D721Med (cell line): Measurements from ENCODE around the gene LPP.

Experiments
- DNase-seq: peaks from one replicate; pipeline ENCODE4 v3.0.0; 2011; ENCODE audit warnings: low spot score; ENCODE audit not compliant: insufficient read length
- FAIRE-seq: peaks from 2 replicates; lab custom pipeline; 2011; peaks lifted over from hg19 to GRCh38; lab: Jason Lieb, UNC
- TF ChIP-seq, protein P1 (sequence below): IDR thresholded peaks from 2 replicates; pipeline ENCODE4 v1.5.1; 2012; ENCODE audit warnings: mild to moderate bottlenecking, control low read depth; ENCODE audit not compliant: insufficient read depth; ENCODE audit errors: missing control alignments

LPP gene, protein sequence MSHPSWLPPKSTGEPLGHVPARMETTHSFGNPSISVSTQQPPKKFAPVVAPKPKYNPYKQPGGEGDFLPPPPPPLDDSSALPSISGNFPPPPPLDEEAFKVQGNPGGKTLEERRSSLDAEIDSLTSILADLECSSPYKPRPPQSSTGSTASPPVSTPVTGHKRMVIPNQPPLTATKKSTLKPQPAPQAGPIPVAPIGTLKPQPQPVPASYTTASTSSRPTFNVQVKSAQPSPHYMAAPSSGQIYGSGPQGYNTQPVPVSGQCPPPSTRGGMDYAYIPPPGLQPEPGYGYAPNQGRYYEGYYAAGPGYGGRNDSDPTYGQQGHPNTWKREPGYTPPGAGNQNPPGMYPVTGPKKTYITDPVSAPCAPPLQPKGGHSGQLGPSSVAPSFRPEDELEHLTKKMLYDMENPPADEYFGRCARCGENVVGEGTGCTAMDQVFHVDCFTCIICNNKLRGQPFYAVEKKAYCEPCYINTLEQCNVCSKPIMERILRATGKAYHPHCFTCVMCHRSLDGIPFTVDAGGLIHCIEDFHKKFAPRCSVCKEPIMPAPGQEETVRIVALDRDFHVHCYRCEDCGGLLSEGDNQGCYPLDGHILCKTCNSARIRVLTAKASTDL

DNA sequence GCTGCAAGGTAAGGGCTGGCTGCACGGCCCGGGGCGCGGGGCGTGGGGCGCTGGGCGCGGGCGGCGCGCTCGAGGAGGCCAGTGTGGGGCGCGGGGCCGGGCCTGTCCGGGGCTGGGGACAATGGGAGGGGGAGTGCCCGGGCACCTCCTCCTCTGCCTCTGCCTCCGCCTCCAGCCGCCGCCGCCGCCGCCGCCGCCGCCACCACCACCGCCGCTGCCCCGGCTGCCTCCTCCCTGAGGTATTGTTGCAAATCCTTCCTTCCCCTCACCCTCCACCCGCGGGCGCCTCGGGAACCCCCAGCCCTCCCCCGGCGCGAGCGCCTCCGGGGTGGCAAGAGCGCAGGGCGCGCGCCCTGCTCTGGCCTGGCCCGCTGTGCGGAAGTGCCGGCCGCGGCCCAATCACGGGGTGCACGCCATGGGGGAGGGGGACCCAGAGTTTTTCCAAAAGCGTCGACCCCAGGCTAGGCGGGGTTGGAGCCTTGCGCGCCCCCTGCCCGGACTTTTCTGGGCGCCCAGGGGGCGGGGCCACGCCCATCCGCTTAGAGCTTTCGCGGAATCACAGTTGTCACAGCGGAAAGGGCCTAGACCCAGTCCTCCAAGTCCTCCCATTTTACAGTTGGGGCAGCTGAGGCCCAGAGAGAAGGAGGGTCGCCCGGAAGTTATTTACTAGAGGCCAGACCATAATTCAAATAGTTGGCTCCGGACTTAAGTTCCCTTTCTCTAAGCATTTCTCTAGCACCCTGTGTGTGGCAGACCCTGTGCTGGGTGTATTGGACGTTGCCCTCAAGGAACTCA lies at the start of gene LPP:
Gene LPP (plus strand): TSS at position 144 of the 795 bp plus-strand sequence. CDS start 251,964 bp downstream, outside the sequence.
- TF ChIP-seq, protein P1, sequence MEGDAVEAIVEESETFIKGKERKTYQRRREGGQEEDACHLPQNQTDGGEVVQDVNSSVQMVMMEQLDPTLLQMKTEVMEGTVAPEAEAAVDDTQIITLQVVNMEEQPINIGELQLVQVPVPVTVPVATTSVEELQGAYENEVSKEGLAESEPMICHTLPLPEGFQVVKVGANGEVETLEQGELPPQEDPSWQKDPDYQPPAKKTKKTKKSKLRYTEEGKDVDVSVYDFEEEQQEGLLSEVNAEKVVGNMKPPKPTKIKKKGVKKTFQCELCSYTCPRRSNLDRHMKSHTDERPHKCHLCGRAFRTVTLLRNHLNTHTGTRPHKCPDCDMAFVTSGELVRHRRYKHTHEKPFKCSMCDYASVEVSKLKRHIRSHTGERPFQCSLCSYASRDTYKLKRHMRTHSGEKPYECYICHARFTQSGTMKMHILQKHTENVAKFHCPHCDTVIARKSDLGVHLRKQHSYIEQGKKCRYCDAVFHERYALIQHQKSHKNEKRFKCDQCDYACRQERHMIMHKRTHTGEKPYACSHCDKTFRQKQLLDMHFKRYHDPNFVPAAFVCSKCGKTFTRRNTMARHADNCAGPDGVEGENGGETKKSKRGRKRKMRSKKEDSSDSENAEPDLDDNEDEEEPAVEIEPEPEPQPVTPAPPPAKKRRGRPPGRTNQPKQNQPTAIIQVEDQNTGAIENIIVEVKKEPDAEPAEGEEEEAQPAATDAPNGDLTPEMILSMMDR: no peak
- no peak for FAIRE-seq
- DNase-seq: no peak

DNA sequence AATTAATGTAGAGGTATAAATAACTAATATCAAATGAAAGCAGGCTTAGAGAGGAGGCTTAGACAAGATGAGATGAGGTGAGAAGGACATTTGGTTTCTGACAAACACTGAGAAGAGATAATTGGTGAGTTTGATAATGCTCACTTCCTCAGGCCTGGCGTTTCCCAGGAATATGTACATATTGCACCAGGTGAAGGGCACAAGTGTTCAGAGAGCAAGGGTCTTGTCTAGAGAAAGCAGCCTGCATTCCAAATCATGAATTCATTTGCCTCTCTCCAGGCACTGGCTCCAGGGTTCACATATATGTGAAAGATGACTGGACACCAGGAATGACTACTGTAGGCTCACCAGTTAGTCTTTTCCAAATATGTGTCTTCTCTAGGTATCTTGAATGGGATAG lies 48.0 kb upstream of the LPP start:
- DNase-seq: no peak
- no peak for FAIRE-seq
- TF ChIP-seq, protein P1: no peak

DNA sequence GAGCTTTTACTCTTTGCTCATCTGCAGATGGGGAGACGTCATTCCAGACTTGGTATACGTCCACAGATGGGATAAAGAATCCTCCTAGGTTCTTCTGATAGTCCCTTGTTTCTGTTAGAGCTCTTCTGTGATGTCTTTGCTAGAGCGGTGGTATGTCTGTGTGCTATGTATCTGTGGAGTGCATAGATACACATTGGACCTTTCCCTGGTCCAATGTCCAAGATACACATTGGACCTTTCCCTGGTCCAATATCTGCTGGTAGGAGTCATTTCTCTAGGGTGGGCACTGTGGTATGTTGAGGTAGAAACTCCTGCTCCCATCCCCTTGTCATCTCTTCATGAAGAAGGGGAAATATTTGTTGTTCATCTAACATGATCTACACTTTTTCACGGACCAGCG lies 47.5 kb upstream of the LPP start:
- FAIRE-seq: no peak
- TF ChIP-seq, protein P1: no peak
- DNase-seq: no peak

DNA sequence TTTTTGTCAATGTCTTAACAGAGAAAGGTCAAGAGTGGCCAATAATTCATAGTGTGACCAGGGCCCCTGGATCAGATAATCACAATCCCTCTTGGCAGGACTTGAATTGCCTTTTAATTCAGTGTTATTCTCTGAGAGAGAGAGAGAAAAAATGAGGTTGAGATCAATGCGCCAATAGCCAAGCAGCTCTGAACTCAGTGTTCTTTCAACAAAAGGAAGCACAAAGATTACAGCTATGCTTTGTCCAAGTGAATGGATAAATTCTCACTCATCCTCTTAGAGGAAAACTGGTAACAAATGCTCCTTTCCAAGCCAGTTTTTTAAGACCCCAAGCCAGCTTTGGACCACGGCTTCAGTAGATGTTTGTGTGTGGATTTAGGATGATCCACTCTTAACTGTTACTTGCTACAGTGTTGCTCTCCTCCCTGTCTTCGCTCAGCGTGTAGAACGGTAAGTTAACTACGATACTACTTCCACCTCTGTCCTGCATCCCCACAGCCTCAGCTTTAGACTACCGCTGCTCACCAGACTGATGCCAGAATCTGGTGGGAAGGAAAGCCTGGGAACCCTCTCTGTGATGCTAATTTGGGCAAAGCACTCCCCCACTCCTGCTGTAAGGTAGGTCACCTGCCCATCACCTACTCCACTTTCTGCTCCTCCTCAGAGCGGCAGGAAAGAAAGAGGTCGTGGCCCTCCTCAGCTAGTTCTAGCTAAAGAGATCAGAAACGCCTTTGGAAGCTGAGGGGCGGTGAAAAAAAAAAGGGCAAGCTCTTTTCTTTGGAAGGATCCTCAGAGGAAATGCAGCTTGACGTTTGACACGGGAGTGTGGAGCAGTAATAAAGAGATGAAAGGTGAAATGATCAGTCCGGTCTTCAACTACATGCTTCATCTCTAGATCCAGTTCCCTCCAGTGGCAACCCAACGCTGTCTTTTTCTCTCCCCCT lies 46.8 kb upstream of the LPP start:
- DNase-seq: no peak
- FAIRE-seq: no peak
- TF ChIP-seq, protein P1: no peak

DNA sequence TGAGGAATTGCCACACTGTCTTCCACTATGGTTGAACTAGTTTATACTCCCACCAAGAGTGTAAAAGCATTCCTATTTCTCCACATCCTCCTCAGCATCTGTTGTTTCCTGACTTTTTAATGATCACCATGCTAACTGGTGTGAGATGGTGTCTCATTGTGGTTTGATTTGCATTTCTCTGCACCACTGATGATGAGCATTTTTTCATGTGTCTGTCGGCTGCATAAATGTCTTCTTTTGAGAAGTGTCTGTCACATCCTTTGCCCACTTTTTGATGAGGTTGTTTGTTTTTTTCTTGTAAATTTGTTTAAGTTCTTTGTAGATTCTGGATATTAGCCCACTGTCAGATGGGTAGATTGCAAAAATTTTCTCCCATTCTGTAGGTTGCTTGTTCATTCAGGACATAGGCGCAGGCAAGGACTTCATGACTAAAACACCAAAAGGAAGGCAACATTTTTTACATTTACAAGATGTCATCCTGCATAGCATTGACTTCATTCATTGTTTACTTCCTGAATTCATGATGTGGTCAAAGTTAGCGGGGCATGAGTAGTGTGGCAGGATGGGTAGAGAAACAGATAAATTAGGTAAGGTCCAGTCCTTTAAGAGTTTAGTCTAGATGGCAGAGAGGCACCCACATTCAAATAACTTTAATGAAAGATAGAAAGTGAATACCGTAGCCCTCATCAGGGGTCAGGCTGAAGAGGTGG lies 45.1 kb upstream of the LPP start:
- FAIRE-seq: no peak
- DNase-seq: no peak
- TF ChIP-seq, protein P1: no peak
